ENCODE results near the gene ADAMTS17.

DNA sequence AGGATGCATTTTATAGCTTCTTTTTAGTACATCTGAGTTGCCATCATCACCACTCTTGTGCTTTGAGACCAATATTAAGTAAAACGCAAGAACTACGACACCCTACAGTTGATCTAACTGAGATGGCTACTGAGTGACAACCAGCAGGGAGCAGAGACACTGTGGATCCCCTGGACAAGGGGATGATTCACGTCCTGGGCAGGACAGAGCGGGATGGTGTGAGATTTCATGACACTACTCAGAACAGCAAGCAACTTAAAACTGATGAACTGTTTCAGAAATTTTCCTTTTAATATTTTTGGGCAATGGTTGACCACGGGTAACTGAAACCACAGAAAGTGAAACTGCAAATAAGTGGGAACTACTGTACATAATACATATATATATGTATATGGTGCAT, 299.2 kb downstream of the ADAMTS17 start:
- TF ChIP-seq POLR2A (IDR thresholded peaks at IDR 0.05; ENCODE audit: low read depth, low read length), result no peak
- TF ChIP-seq POLR2AphosphoS5 (IDR thresholded peaks at IDR 0.05; ENCODE audit: low read depth, low read length), result no peak
- TF ChIP-seq TAF1 (IDR thresholded peaks at IDR 0.05; ENCODE audit: borderline replicate concordance, low read depth, low read length), result no peak
